Stomach (tissue), 4 donors: ENCODE data around the gene ATP8A1.

Experiments
- EP300 ChIP-seq: sonication (generic); formaldehyde crosslinking; IDR thresholded peaks from one replicate; pipeline ENCODE4 v1.6.1; 2017; ENCODE audit warnings: antibody characterized with exemption
- POLR2A ChIP-seq, 4 donors: fragments of 450-650 bp; IDR thresholded peaks; one replicate each; pipeline ENCODE4 v1.6.1; 2016; ENCODE audit warnings: antibody characterized with exemption in 4 of 4, control low read depth in 2 of 4, mild to moderate bottlenecking in 1 of 4, moderate library complexity in 1 of 4
- POLR2AphosphoS5 ChIP-seq, 3 donors: sonication (generic); formaldehyde crosslinking; IDR thresholded peaks; one replicate each; pipeline ENCODE4 v1.6.1; 2016; ENCODE audit warnings: antibody characterized with exemption in 3 of 3
- TF ChIP-seq, protein P1 (sequence below), 7 experiments: fragments of 450-650 bp in 4 of 7; fragments of 200-600 bp in 3 of 7; sonication (generic) in 3 of 7; IDR thresholded peaks; one replicate each; pipeline ENCODE4 v1.5.1; 2016 to 2019; ENCODE audit warnings: antibody characterized with exemption in 7 of 7, control low read depth in 2 of 7, mild to moderate bottlenecking in 1 of 7

DNA sequence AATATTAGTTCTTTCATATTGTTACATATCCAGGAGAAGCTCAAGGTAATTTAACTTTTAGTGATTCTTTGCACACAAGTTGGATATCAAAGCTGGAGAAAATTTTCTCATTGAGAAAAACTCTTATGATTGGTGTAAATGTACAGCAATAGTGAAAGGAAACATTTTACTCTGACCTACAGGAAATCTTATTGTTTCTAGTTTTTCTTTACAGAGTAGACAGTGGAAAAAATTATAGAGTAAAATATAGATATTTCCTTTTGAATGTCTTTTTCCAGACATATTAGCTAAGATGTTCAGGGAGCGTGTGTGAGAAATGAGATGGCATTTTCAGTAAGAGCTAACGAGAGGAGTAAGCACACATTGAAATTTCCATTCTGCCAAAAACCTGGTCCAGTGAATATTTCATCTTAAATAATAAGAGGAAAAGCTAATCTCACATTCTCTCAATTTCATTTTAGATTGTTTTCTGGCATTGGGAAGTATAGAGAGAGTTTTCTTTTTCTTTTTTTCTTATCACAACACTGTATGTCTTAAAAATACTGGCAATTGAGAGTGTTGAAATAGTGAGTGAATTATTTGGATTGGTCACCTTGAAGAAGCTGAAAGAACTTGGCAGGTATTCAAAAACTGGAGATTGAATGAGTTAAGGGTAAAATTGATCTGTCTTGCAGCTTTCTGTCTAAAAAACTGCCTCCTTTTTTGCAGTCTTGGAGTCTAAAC, 15.6 kb upstream of the ATP8A1 start:
- TF ChIP-seq POLR2A (IDR thresholded peaks at IDR 0.05) (no peak), POLR2AphosphoS5 (IDR thresholded peaks at IDR 0.05) (no peak), EP300 (no peak)
- TF ChIP-seq, protein P1, sequence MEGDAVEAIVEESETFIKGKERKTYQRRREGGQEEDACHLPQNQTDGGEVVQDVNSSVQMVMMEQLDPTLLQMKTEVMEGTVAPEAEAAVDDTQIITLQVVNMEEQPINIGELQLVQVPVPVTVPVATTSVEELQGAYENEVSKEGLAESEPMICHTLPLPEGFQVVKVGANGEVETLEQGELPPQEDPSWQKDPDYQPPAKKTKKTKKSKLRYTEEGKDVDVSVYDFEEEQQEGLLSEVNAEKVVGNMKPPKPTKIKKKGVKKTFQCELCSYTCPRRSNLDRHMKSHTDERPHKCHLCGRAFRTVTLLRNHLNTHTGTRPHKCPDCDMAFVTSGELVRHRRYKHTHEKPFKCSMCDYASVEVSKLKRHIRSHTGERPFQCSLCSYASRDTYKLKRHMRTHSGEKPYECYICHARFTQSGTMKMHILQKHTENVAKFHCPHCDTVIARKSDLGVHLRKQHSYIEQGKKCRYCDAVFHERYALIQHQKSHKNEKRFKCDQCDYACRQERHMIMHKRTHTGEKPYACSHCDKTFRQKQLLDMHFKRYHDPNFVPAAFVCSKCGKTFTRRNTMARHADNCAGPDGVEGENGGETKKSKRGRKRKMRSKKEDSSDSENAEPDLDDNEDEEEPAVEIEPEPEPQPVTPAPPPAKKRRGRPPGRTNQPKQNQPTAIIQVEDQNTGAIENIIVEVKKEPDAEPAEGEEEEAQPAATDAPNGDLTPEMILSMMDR (IDR thresholded peaks at IDR 0.05) = no peak
